Ovary (tissue), 9 donors: Measurements from ENCODE around the gene TRPM2. TPM values are rescaled to one million over a fixed set of nuclear protein-coding genes. Genes with fewer than 3 reads are reported as not detected.
"Not testable (repeated sequence)": the region's sequence is repeated elsewhere in the genome, so short reads cannot be mapped to it uniquely, and the experiment has no call there.

ENCODE experiments used
- DNase-seq, 5 donors: peaks; one replicate each; pipeline ENCODE4 v3.0.0-alpha.2; 2019 to 2020
- H3K27ac ChIP-seq, 2 donors: fragments of 200-600 bp; one replicate each; pipeline versions ENCODE4 v1.5.1 to v1.8.0; 2019 to 2022
- H3K27me3 ChIP-seq: fragments of 200-600 bp; one replicate; pipeline ENCODE4 v1.8.0; 2022
- H3K36me3 ChIP-seq: fragments of 200-600 bp; sonication (generic); one replicate; pipeline ENCODE4 v1.5.1; 2019
- H3K4me1 ChIP-seq: one replicate; pipeline ENCODE4 v1.8.1; 2013; ENCODE audit warnings: mild to moderate bottlenecking, moderate library complexity; ENCODE audit not compliant: insufficient read depth
- H3K4me3 ChIP-seq: fragments of 200-600 bp; sonication (generic); one replicate; pipeline ENCODE4 v1.5.1; 2017
- H3K9me3 ChIP-seq, 2 donors: fragments of 200-600 bp in 1 of 2; sonication (generic) in 1 of 2; one replicate each; pipeline versions ENCODE4 v1.5.1 to v1.8.1; 2013 to 2019; ENCODE audit warnings: mild to moderate bottlenecking in 1 of 2, moderate library complexity in 1 of 2
- EP300 ChIP-seq: sonication (generic); formaldehyde crosslinking; IDR thresholded peaks from one replicate; pipeline ENCODE4 v1.6.1; 2017; ENCODE audit warnings: antibody characterized with exemption
- POLR2A ChIP-seq: fragments of 450-650 bp; IDR thresholded peaks from one replicate; pipeline ENCODE4 v1.6.1; 2017; ENCODE audit warnings: antibody characterized with exemption, mild to moderate bottlenecking, moderate library complexity
- WGBS, 3 donors: extraction: QIAGEN DNeasy Blood & Tissue Kit in 1 of 3; methylation state at CpG; one replicate each; pipeline versions ENCODE4 v1.1.5 to v1.1.7; 2013 to 2017; 5-methylcytosine and 5-hydroxymethylcytosine counted together
- intact Hi-C, 4 donors: fragments of 100-400 bp; cut with DNase I; formaldehyde crosslinking; loops; one replicate each; pipeline versions ENCODE4 v1.11.0 to v1.15.1; 2022 to 2023
- polyA plus RNA-seq, 2 donors: library from polyadenylated mRNA; stranded (reverse); fragments of 200-250 nt in 1 of 2; fragments of 350-450 nt in 1 of 2; fragmentation: Illumina TruSeq in 1 of 2; extraction: RNeasy Lipid Tissue Mini Kit (QIAGEN cat#74804) in 1 of 2; gene quantifications; one replicate each; pipeline ENCODE4 v1.2.3, GENCODE V29; 2013 to 2014
- total RNA-seq, 7 donors: library from RNA; depleted of rRNA in 2 of 7; stranded (reverse); fragments of >200 nt in 2 of 7; fragmentation: NEBNext Ultra II Directional in 3 of 7; extraction: Animal tissue kit (Norgen Biotek cat#: 25700) in 3 of 7; gene quantifications; one replicate each; pipeline versions ENCODE4 v1.1.0 to v1.2.4, GENCODE V29; 2016 to 2023
- TF ChIP-seq, protein P1 (sequence below), 3 donors: fragments of 450-650 bp in 2 of 3; fragments of 200-600 bp in 1 of 3; IDR thresholded peaks; one replicate each; pipeline versions ENCODE4 v1.5.1 to v1.8.0; 2016 to 2022; ENCODE audit warnings: antibody characterized with exemption in 3 of 3, mild to moderate bottlenecking in 1 of 3
- donor health status: DM: no; HTN: no; CAD: no; lungs with moderate emphysema.
- donor health status: DM: no; HTN: no; CAD: no.
- donor health status: Bipolar disorder and iron deficiency.
- donor health status: DM: yes; HTN: yes; CAD: no.
- donor health status: DM: no; HTN: no; CAD: no.
- donor health status: DM: yes; HTN: yes; CAD: no.

The TRPM2 gene
- total and polyA plus RNA-seq, 9 donors, result 0.48 to 7.0 (median 1.8) TPM

DNA sequence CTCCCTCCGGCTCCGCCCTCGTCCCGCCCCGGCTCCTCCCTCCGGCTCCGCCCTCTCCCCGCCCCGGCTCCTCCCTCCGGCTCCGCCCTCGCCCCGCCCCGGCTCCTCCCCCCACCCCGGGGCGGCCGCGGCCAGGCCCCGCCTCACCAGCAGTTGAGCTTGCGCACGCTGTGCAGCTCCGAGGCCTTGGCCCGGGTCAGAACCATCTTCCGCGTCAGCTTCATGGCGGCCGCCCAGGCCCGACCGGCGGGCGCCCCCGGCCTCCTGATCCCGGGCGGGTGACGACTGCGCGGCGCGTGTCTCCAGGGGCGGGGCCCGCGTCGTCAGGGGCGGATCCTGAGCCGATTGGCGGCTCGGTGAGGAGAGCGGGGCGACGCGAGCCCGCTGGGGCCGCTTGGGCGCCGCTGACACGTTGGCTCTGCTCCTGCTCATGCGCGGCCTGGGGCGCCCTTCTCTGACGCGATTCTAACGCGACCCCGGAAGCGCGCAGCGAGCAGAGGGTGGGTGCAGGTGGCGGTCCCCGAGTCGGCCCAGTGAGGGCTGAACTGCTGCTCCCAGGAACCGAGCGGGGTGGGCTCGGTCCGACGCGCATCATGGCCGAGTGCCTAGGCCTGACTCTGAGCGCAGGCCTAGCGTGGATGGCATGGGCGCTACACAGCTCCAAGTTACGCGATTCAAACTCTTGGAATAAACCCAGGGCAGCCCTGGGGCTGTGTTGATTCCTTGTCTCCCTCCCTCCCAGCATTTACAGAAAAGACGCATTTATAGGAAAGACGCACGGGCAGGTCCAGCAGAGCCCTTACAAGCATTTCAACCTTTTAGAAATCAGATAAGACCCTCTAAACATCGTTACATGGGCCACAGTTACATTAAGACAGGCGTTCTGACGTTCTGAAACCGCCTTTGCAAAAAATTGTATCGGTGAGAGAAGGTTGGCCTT lies 14.2 kb upstream of the TRPM2 start, which contains the start of gene CFAP410:
Gene CFAP410, minus strand, starts transcription at position 420 of the 940 bp plus-strand sequence. Its CDS starts 196 bp downstream, at position 224.
- H3K9me3 ChIP-seq, result no peaks in the 10 kb centered on the region
- no peaks in the 10 kb centered on the region for H3K27me3 ChIP-seq
- H3K27ac ChIP-seq, result peak within 1 kb of the TSS; percentile 95 to 98
- peak; percentile 94 to 97 (median 96) for DNase-seq
- peaks cover 4% of the 10 kb centered on the region for H3K4me1 ChIP-seq
- intact Hi-C loops, result loop anchor here in 1 of 4 donors (5.0 to 10.0 kb wide), 3 partner anchors 42 to 926 kb away; partner anchors contain the start of gene UBE2G2
- TF ChIP-seq POLR2A, result peak; percentile 92
- no peak for TF ChIP-seq EP300
- TF ChIP-seq, protein P1, sequence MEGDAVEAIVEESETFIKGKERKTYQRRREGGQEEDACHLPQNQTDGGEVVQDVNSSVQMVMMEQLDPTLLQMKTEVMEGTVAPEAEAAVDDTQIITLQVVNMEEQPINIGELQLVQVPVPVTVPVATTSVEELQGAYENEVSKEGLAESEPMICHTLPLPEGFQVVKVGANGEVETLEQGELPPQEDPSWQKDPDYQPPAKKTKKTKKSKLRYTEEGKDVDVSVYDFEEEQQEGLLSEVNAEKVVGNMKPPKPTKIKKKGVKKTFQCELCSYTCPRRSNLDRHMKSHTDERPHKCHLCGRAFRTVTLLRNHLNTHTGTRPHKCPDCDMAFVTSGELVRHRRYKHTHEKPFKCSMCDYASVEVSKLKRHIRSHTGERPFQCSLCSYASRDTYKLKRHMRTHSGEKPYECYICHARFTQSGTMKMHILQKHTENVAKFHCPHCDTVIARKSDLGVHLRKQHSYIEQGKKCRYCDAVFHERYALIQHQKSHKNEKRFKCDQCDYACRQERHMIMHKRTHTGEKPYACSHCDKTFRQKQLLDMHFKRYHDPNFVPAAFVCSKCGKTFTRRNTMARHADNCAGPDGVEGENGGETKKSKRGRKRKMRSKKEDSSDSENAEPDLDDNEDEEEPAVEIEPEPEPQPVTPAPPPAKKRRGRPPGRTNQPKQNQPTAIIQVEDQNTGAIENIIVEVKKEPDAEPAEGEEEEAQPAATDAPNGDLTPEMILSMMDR (IDR thresholded peaks at IDR 0.05), result no peak
- peak within 1 kb of the TSS; percentile 75 for H3K4me3 ChIP-seq
- no peaks in the 10 kb centered on the region for H3K36me3 ChIP-seq
- 0 to 1% (median 0%) methylated on average over 30 to 90 of the region's 90 CpGs for WGBS, 3 donors

- H3K27me3 ChIP-seq, H3K4me3 ChIP-seq, H3K9me3 ChIP-seq, H3K27ac ChIP-seq, H3K36me3 ChIP-seq, H3K4me1 ChIP-seq, intact Hi-C loops, DNase-seq: not testable (repeated sequence)
- 80 to 84% (median 81%) methylated on average over 12 of the region's 12 CpGs for WGBS, 3 donors
Measured at GRCh38 chr21:44341726-44342458, 11.5 kb upstream of the TRPM2 start.

GRCh38 chr21:44342981-44343380 lies 10.4 kb upstream of the TRPM2 start:
- DNase-seq, intact Hi-C loops, H3K36me3 ChIP-seq, H3K27ac ChIP-seq, H3K4me3 ChIP-seq, H3K27me3 ChIP-seq, H3K9me3 ChIP-seq, H3K4me1 ChIP-seq: not testable (repeated sequence)
- 76 to 80% (median 76%) methylated on average over 8 of the region's 8 CpGs for WGBS, 3 donors

DNA sequence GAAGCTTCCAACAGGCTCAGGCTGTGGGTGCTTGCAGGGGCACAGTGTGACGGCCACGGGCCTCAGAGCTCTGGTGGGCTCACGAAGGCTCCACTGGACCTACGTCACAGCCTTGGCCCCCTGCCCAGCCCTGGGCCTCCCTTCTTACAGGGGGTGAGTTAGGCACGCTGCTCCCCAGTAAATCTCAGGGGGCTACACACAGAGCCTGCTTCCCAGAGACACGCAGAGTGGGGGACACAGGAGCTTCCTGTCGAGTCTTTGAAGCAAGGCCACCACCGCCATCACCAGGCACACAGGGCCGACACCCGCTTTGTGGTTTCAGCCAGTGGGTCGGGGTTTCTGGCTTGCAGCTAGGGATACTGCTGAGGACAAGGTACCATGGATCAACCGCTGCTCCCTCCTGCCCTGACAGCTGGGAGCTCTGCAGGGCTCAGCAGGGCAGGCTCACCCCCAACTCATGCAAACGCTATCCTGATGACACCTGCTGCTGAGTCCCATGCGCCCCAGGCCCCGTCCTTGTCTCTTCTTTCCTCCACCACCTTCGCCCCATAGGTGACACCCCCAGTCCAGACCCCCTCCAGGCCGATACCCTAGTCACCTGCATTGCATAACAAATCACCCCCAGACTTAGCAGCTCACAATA lies 8.8 kb upstream of the TRPM2 start:
- H3K36me3 ChIP-seq, result no peaks in the 10 kb centered on the region
- TF ChIP-seq POLR2A (no peak), EP300 (no peak)
- TF ChIP-seq, protein P1 (IDR thresholded peaks at IDR 0.05), result no peak
- H3K4me3 ChIP-seq, result no peak overlapping the region
- no peaks in the 10 kb centered on the region for H3K9me3 ChIP-seq
- intact Hi-C loops, result no loop called here
- H3K4me1 ChIP-seq, result no peaks in the 10 kb centered on the region
- 73 to 82% (median 80%) methylated on average over 16 to 17 of the region's 17 CpGs for WGBS, 3 donors
- H3K27ac ChIP-seq, result no peak overlapping the region
- H3K27me3 ChIP-seq, result no peaks in the 10 kb centered on the region
- DNase-seq, result no peak

- WGBS, 3 donors, result 48 to 54% (median 49%) methylated on average over 11 of the region's 11 CpGs
- Histone ChIP-seq H3K27ac (no peak overlapping the region), H3K27me3 (no peaks in the 10 kb centered on the region), H3K9me3 (no peaks in the 10 kb centered on the region), H3K36me3 (no peaks in the 10 kb centered on the region), H3K4me3 (no peak overlapping the region), H3K4me1 (no peaks in the 10 kb centered on the region)
- DNase-seq, result no peak
- TF ChIP-seq POLR2A (no peak), EP300 (no peak)
- TF ChIP-seq, protein P1 (IDR thresholded peaks at IDR 0.05), result no peak
- intact Hi-C loops, result no loop called here
Measured at GRCh38 chr21:44345495-44345894, 7.9 kb upstream of the TRPM2 start.
